Keratinocyte (primary cell): ENCODE data around the gene EPHB2.

Source experiments
- CTCF ChIP-seq, 3 experiments: IDR thresholded peaks in 1 of 3; conservative IDR thresholded peaks in 1 of 3; optimal IDR thresholded peaks in 1 of 3; 2 replicates in 2 of 3; 3 replicates in 1 of 3; pipeline versions ENCODE3 to v1.5.1; 2011; ENCODE audit warnings: low read length in 3 of 3, mild to moderate bottlenecking in 3 of 3, moderate library complexity in 2 of 3, control low read depth in 1 of 3, inconsistent platforms in 1 of 3; ENCODE audit not compliant: insufficient read depth in 2 of 3; ENCODE audit errors: extremely low read depth in 1 of 3
- EZH2 ChIP-seq: IDR thresholded peaks from one replicate; pipeline ENCODE4 v1.6.1; 2012; ENCODE audit warnings: inconsistent platforms, mild to moderate bottlenecking, low read length, moderate library complexity

GRCh38 chr1:22798083-22798482 is 87.4 kb downstream of the EPHB2 start:
- no peak for TF ChIP-seq EZH2
- TF ChIP-seq CTCF (optimal IDR thresholded peaks at IDR 0.05 in 1 of 3, IDR thresholded peaks at IDR 0.05 in 1 of 3, conservative IDR thresholded peaks at IDR 0.05 in 1 of 3; ENCODE audit: extremely low read depth in 1 of 3, insufficient read depth in 2 of 3, low read length in 3 of 3): no peak
